ENCODE results near the gene DMPK. TPM values are rescaled to one million over a fixed set of nuclear protein-coding genes. Genes with fewer than 3 reads are reported as not detected.

DMPK gene
- total and polyA plus RNA-seq, 9 of the 15 experiments (the other 6 are each of a cell fraction or from before 2014, with no cell fraction given) = 0.24 to 31.3 (median 7.3) TPM

GRCh38 chr19:45730368-45731288 lies 51.7 kb downstream of the DMPK start, which contains the start of gene FBXO46 (continued):
- peak; percentile 48 for TF ChIP-seq HNRNPLL (IDR thresholded peaks at IDR 0.05; ENCODE audit: low read depth, low read length, poor library complexity, severe bottlenecking)
- no peak for TF ChIP-seq NBN (IDR thresholded peaks at IDR 0.05; ENCODE audit: low read depth)
- TF ChIP-seq ZNF408 (CRISPR knock-in tag; IDR thresholded peaks at IDR 0.05; ENCODE audit: low read depth) = no peak
- TF ChIP-seq BCL6 (CRISPR knock-in tag; IDR thresholded peaks at IDR 0.05) = no peak
- peak; percentile 28 for TF ChIP-seq ASH1L (IDR thresholded peaks at IDR 0.05; ENCODE audit: borderline replicate concordance, low read depth, partially characterized antibody)
- TF ChIP-seq PHF20 (IDR thresholded peaks at IDR 0.05; ENCODE audit: partially characterized antibody) = peak; percentile 84
- TF ChIP-seq ZNF75A (CRISPR knock-in tag; IDR thresholded peaks at IDR 0.05) = no peak
- no peak for TF ChIP-seq FOXA3 (CRISPR knock-in tag; conservative IDR thresholded peaks at IDR 0.05 in 1 of 2, IDR thresholded peaks at IDR 0.05 in 1 of 2)
- TF ChIP-seq ZNF143 (CRISPR knock-in tag; IDR thresholded peaks at IDR 0.05) = peak; percentile 96
- TF ChIP-seq DNMT1 (IDR thresholded peaks at IDR 0.05) = 0 out of 2 replicates have a peak, but pooled peaks have one; percentile 26
- TF ChIP-seq DEAF1 (CRISPR knock-in tag; IDR thresholded peaks at IDR 0.05) = no peak
- peak in 1 of 2 experiments; percentile 27; a peak in 1 of 4 replicates for TF ChIP-seq TEAD1 (CRISPR knock-in tag; IDR thresholded peaks at IDR 0.05)
- TF ChIP-seq NONO (IDR thresholded peaks at IDR 0.05; ENCODE audit: low read depth in 2 of 2, low read length in 1 of 2) = no peak
- TF ChIP-seq POLR2G (IDR thresholded peaks at IDR 0.05; ENCODE audit: low read depth, low read length) = peak; percentile 92
- TF ChIP-seq SNRNP70 (optimal IDR thresholded peaks at IDR 0.05; ENCODE audit: low read depth, low read length) = no peak
- no peak for TF ChIP-seq ZNF134 (CRISPR knock-in tag; conservative IDR thresholded peaks at IDR 0.05)
- no peak for TF ChIP-seq HDAC8 (tag; IDR thresholded peaks at IDR 0.05)
- no peak for TF ChIP-seq JUNB (CRISPR knock-in tag; conservative IDR thresholded peaks at IDR 0.05)
- no peak for TF ChIP-seq ZBTB8A (IDR thresholded peaks at IDR 0.05; ENCODE audit: partially characterized antibody)
- no peak for TF ChIP-seq HNRNPUL1 (IDR thresholded peaks at IDR 0.05; ENCODE audit: low read length)
- TF ChIP-seq MCM7 (IDR thresholded peaks at IDR 0.05) = no peak
- TF ChIP-seq E2F4 (CRISPR knock-in tag; IDR thresholded peaks at IDR 0.05; ENCODE audit: low read depth) = no peak
- TF ChIP-seq HBP1 (CRISPR knock-in tag; IDR thresholded peaks at IDR 0.05) = 0 out of 2 replicates have a peak, but pooled peaks have one; percentile 20
- TF ChIP-seq TFAM (CRISPR knock-in tag; conservative IDR thresholded peaks at IDR 0.05) = no peak
- peak; percentile 88; the same call in 1 of the 2 replicates for TF ChIP-seq MBD2 (IDR thresholded peaks at IDR 0.05; ENCODE audit: borderline replicate concordance, low read depth)
- TF ChIP-seq ZNF583 (CRISPR knock-in tag; IDR thresholded peaks at IDR 0.05) = no peak

All from K562 (cell line).